Right atrium auricular region (tissue), 2 donors: ENCODE results near the gene GIPC1. TPM values are rescaled to one million over a fixed set of nuclear protein-coding genes. Genes with fewer than 3 reads are reported as not detected.

Experiments used
- DNase-seq: peaks from one replicate; pipeline ENCODE4 v3.0.0-alpha.2; 2019; ENCODE audit warnings: low spot score
- H3K27ac ChIP-seq, 2 donors: fragments of 200-600 bp; sonication (generic); 1 replicate in 1 of 2; 2 replicates in 1 of 2; pipeline ENCODE4 v1.5.1; 2016 to 2019
- H3K27me3 ChIP-seq, 2 donors: fragments of 200-600 bp; sonication (generic); one replicate each; pipeline versions ENCODE4 v1.5.1 to v1.6.0; 2017 to 2019
- H3K36me3 ChIP-seq: fragments of 200-600 bp; sonication (generic); one replicate; pipeline ENCODE4 v1.5.1; 2016
- H3K4me1 ChIP-seq, 2 donors: fragments of 200-600 bp; sonication (generic); one replicate each; pipeline versions ENCODE4 v1.5.1 to v1.6.0; 2017 to 2019
- H3K4me3 ChIP-seq, 2 donors: fragments of 200-600 bp; sonication (generic); 1 replicate in 1 of 2; 2 replicates in 1 of 2; pipeline ENCODE4 v1.5.1; 2017 to 2019; ENCODE audit warnings: mild to moderate bottlenecking in 1 of 2, moderate library complexity in 1 of 2
- H3K9me3 ChIP-seq, 2 donors: fragments of 200-600 bp; sonication (generic); one replicate each; pipeline ENCODE4 v1.5.1; 2019
- CTCF ChIP-seq, 2 donors: fragments of 200-600 bp; sonication (generic); IDR thresholded peaks; one replicate each; pipeline ENCODE4 v1.5.1; 2019; ENCODE audit warnings: antibody characterized with exemption in 2 of 2
- total RNA-seq, 2 donors: library from RNA; depleted of rRNA; stranded (reverse); fragments of >200 nt; gene quantifications; one replicate each; pipeline ENCODE4 v1.1.0, GENCODE V29; 2016

The GIPC1 gene
- total RNA-seq, 2 donors from 2014 or later, result 49.6 to 58.2 TPM

DNA sequence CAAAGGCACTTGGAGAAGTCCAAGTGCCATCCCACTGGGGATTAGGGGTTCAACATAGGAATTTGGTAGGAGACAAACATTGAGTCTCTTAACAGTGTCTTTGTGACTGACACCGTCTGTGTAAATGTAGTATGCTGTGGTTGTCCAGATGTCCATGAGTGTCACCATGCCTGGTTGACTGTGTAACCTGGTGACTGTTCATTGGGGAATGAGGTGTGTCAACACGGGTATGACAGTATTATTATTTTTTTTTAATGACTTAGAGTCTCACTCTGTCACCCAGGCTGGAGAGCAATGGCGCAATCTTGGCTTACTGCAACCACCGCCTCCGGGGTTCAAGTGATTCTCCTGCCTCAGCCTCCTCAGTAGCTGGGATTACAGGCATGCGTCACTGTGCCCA is 46.6 kb downstream of the GIPC1 start:
- H3K9me3 ChIP-seq, result no peaks in the 10 kb centered on the region
- no peaks in the 10 kb centered on the region for H3K4me1 ChIP-seq
- no peak for TF ChIP-seq CTCF (IDR thresholded peaks at IDR 0.05)

DNA sequence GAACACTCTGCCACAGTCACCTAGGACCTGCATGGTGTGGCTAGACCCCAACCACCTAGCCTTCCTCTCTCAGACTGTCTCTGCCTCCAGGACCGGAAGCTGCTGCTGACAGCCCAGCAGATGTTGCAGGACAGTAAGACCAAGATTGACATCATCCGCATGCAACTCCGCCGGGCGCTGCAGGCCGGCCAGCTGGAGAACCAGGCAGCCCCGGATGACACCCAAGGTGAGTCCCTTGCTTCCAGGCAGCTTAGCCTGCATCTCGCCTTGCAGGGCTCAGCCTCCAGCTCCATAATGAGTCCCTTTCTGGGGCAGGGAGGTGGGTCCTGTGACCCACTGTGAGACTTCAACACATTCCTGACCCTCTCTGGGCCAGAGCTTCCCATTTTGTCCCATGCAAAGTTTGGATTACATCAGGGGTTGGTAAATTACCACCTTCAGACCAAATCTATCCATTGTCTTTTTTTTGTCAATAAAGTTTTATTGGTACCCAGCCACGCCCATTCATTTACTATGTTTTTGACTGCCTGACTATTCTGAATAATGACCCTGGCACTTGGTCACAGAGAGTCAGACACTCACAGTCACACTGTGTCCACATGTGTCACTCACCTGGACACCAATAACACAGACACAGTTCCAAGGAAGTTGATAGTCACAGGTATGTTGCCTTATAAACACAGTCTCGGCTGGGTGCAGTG is 49.4 kb downstream of the GIPC1 start:
- no peak for TF ChIP-seq CTCF (IDR thresholded peaks at IDR 0.05)
- DNase-seq, result no peak
- H3K27ac ChIP-seq, result no peak overlapping the region

More for the DNA sequence above, 46.6 kb downstream of the GIPC1 start:
- no peak for DNase-seq
- H3K27me3 ChIP-seq, result no peaks in the 10 kb centered on the region
- peaks cover 93% of the 10 kb centered on the region for H3K36me3 ChIP-seq
- H3K27ac ChIP-seq, result no peak overlapping the region
- H3K4me3 ChIP-seq, result no peak overlapping the region

DNA sequence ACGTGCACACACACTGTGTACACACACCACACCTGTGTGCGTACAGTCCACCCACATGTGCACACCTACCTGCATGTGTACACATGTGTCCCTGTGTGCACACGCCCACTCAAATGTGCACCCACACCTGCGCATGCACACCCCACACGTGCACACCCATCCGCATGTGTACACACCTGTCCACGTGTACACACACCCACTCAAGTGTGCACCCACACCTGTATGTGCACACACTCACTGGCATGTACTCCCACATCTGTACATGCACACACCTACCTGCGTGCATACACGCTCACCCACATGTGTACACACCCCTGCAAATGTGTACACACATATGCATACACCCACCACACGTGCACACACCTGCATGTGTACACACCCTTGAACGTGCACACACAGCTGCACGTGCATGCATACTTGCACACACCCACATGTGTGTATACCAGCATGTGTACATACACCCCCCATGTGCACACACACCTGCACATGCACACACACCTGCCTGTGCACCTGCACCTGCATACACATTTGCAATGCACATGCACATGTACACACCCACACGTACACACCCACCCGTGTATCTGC is 52.2 kb downstream of the GIPC1 start:
- no peak for TF ChIP-seq CTCF (IDR thresholded peaks at IDR 0.05)
- Histone ChIP-seq H3K9me3 (no peaks in the 10 kb centered on the region), H3K36me3 (peaks cover 77% of the 10 kb centered on the region), H3K27ac (no peak overlapping the region), H3K4me3 (no peak overlapping the region), H3K27me3 (no peaks in the 10 kb centered on the region), H3K4me1 (peaks cover 0 to 28% of the 10 kb centered on the region in 2 donors)
- DNase-seq, result no peak

More for the DNA sequence above, 49.4 kb downstream of the GIPC1 start:
- Histone ChIP-seq H3K27me3 (no peaks in the 10 kb centered on the region), H3K9me3 (no peaks in the 10 kb centered on the region), H3K4me3 (no peak overlapping the region), H3K4me1 (peaks cover 0 to under 1% of the 10 kb centered on the region in 2 donors), H3K36me3 (peaks cover 99% of the 10 kb centered on the region)

GRCh38 chr19:14442891-14443631 is 52.9 kb downstream of the GIPC1 start:
- Histone ChIP-seq H3K36me3 (peaks cover 70% of the 10 kb centered on the region), H3K4me3 (no peak overlapping the region), H3K9me3 (no peaks in the 10 kb centered on the region), H3K27me3 (no peaks in the 10 kb centered on the region), H3K4me1 (peaks cover 0 to 30% of the 10 kb centered on the region in 2 donors), H3K27ac (no peak overlapping the region)
- DNase-seq, result no peak
- no peak for TF ChIP-seq CTCF (IDR thresholded peaks at IDR 0.05)

DNA sequence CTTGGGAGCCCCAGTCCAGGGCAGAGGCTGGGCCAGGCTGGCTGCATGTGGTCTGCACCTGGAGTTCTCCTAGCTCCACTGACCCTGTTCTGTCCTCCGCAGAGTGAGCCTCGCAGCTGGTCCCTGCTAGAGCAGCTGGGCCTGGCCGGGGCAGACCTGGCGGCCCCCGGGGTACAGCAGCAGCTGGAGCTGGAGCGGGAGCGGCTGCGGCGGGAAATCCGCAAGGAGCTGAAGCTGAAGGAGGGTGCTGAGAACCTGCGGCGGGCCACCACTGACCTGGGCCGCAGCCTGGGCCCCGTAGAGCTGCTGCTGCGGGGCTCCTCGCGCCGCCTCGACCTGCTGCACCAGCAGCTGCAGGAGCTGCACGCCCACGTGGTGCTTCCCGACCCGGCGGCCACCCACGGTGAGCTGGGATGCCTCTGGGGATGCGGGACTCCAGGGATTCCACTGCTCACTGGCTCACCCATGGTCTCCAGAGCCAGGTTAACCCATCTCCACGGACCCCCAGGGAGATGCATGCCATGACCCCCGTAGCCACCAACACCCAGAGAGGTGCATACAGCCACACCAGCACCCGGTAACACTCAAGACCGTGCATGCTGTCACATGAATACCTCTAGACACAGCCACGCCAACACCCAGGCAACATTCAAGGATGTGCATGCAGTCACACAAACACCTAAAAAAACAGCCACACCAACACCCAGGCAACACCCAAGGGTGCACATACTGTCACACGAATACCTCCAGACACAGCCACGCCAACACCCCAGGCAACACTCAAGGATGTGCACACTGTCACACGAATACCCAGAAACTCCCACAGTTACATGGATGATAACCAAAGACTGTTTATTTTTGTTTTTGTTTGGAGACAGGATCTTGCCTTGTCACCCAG is 54.6 kb downstream of the GIPC1 start:
- Histone ChIP-seq H3K9me3 (no peaks in the 10 kb centered on the region), H3K27ac (no peak overlapping the region), H3K4me1 (peaks cover 0 to 47% of the 10 kb centered on the region in 2 donors), H3K4me3 (no peak overlapping the region), H3K36me3 (peaks cover 53% of the 10 kb centered on the region), H3K27me3 (no peaks in the 10 kb centered on the region)
- no peak for DNase-seq
- TF ChIP-seq CTCF (IDR thresholded peaks at IDR 0.05), result no peak
